Parathyroid adenoma (tissue), 2 donors: ENCODE data around the gene POC5.

ENCODE experiments used
- H2AFZ ChIP-seq: fragments of 300-600 bp; sonication (generic); one replicate; pipeline ENCODE4 v1.7.0; 2017; ENCODE audit warnings: antibody characterized with exemption, mild to moderate bottlenecking
- H3K27ac ChIP-seq: fragments of 300-600 bp; sonication (generic); one replicate; pipeline ENCODE4 v1.7.0; 2017
- H3K27me3 ChIP-seq: fragments of 300-600 bp; sonication (generic); one replicate; pipeline ENCODE4 v1.7.0; 2017; ENCODE audit warnings: low read length; ENCODE audit not compliant: control insufficient read depth, insufficient read depth
- H3K36me3 ChIP-seq: fragments of 300-600 bp; sonication (generic); one replicate; pipeline ENCODE4 v1.7.0; 2017; ENCODE audit warnings: low read length; ENCODE audit not compliant: control insufficient read depth, insufficient read depth
- H3K4me1 ChIP-seq: fragments of 300-600 bp; sonication (generic); one replicate; pipeline ENCODE4 v1.7.0; 2017; ENCODE audit warnings: control low read depth
- H3K4me2 ChIP-seq: fragments of 300-600 bp; sonication (generic); one replicate; pipeline ENCODE4 v1.7.0; 2017; ENCODE audit warnings: low read length
- H3K4me3 ChIP-seq: fragments of 300-600 bp; sonication (generic); one replicate; pipeline ENCODE4 v1.7.0; 2017; ENCODE audit warnings: low read depth, low read length
- H3K79me2 ChIP-seq: fragments of 300-600 bp; sonication (generic); one replicate; pipeline ENCODE4 v1.7.0; 2017; ENCODE audit warnings: control low read depth
- H3K9ac ChIP-seq: fragments of 300-600 bp; sonication (generic); one replicate; pipeline ENCODE4 v1.7.0; 2017; ENCODE audit warnings: mild to moderate bottlenecking
- H3K9me3 ChIP-seq: fragments of 300-600 bp; sonication (generic); one replicate; pipeline ENCODE4 v1.7.0; 2017; ENCODE audit warnings: low read length; ENCODE audit not compliant: control insufficient read depth
- TF ChIP-seq, protein P1 (sequence below): fragments of 300-600 bp; sonication (generic); IDR thresholded peaks from one replicate; pipeline ENCODE4 v1.7.0; 2017; ENCODE audit warnings: antibody characterized with exemption, mild to moderate bottlenecking
- donor health status: primary hyperparathyroidism.

POC5 gene

DNA sequence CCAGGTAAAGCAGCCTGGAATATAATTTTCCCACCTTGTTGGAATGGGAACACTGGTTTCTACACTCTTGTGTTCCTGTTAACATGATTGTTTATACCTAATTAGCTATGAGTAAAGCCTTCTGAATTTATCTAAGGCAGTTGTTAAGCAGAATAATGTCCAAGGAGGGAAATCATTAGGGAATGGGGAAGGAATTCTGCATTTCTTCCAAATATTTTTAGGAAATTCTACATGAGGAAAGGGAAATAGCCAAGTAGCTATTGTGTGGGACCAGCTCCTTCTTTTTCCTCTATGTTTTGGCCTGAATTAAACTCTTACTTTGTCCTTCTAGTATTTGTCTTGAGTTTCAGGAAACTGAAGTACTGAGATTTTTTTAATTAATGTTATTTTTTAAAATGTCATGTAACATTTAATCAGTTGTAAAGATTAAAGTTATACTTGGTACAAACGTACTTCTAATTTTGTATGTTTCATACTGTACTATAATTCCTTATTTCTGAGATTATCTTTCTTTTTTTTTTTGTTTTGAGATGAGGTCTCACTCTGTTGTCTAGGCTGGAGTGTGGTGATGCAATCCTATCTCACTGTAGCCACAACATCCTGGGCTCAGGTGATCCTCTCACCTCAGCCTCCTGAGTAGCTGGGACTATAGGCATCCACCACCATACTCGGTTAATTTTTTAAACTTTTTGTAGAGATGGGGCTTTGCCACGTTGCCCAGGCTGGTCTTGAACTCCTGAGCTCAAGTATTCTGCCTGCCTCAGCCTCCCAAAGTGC, 77.5 kb downstream of the POC5 start:
- Histone ChIP-seq H3K4me3 (no peak overlapping the region), H3K27me3 (no peaks in the 10 kb centered on the region), H3K4me1 (peaks cover under 1% of the 10 kb centered on the region), H3K36me3 (no peaks in the 10 kb centered on the region), H3K4me2 (no peak overlapping the region), H3K9me3 (no peaks in the 10 kb centered on the region), H3K9ac (no peak overlapping the region), H3K79me2 (no peaks in the 10 kb centered on the region), H2AFZ (no peak overlapping the region), H3K27ac (no peak overlapping the region)
- TF ChIP-seq, protein P1, sequence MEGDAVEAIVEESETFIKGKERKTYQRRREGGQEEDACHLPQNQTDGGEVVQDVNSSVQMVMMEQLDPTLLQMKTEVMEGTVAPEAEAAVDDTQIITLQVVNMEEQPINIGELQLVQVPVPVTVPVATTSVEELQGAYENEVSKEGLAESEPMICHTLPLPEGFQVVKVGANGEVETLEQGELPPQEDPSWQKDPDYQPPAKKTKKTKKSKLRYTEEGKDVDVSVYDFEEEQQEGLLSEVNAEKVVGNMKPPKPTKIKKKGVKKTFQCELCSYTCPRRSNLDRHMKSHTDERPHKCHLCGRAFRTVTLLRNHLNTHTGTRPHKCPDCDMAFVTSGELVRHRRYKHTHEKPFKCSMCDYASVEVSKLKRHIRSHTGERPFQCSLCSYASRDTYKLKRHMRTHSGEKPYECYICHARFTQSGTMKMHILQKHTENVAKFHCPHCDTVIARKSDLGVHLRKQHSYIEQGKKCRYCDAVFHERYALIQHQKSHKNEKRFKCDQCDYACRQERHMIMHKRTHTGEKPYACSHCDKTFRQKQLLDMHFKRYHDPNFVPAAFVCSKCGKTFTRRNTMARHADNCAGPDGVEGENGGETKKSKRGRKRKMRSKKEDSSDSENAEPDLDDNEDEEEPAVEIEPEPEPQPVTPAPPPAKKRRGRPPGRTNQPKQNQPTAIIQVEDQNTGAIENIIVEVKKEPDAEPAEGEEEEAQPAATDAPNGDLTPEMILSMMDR, result no peak

DNA sequence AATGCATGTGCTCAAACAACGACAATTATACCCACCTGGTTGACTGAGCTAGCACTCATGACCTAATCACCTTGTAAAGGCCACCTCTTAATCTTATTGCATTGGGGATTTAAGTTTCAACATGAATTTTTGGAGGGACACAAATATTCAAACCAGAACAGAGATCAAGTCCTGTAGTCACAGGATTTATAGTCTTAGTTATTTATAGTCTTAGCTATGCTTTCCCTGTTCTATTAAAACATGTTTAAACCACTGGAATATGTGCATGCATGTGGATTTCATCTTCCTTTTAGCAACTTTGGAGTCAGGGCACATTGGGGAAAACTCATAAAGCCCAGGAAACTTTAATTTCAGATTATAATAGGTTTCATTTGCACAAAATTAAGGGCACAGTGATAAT, 79.3 kb downstream of the POC5 start:
- H3K4me3 ChIP-seq, result no peak overlapping the region
- H3K27me3 ChIP-seq, result no peaks in the 10 kb centered on the region
- H3K4me1 ChIP-seq, result peaks cover 3% of the 10 kb centered on the region

GRCh38 chr5:75632321-75632720, 84.9 kb downstream of the POC5 start:
- TF ChIP-seq, protein P1, result no peak
- H3K4me3 ChIP-seq, result no peak overlapping the region

More for the DNA sequence above, 79.3 kb downstream of the POC5 start:
- no peaks in the 10 kb centered on the region for H3K36me3 ChIP-seq
- H3K9me3 ChIP-seq, result no peaks in the 10 kb centered on the region
- no peak overlapping the region for H2AFZ ChIP-seq
- no peak overlapping the region for H3K27ac ChIP-seq
- no peak overlapping the region for H3K9ac ChIP-seq
- no peak overlapping the region for H3K4me2 ChIP-seq
- TF ChIP-seq, protein P1, result no peak
- H3K79me2 ChIP-seq, result no peaks in the 10 kb centered on the region

GRCh38 chr5:75630875-75631274, 86.4 kb downstream of the POC5 start:
- TF ChIP-seq, protein P1, result no peak
- no peaks in the 10 kb centered on the region for H3K27me3 ChIP-seq
- H3K4me2 ChIP-seq, result no peak overlapping the region
- no peaks in the 10 kb centered on the region for H3K79me2 ChIP-seq
- no peaks in the 10 kb centered on the region for H3K36me3 ChIP-seq
- H3K9me3 ChIP-seq, result no peaks in the 10 kb centered on the region
- H3K9ac ChIP-seq, result no peak overlapping the region
- no peak overlapping the region for H2AFZ ChIP-seq
- peaks cover 7% of the 10 kb centered on the region for H3K4me1 ChIP-seq
- no peak overlapping the region for H3K4me3 ChIP-seq
- no peak overlapping the region for H3K27ac ChIP-seq

More at GRCh38 chr5:75632321-75632720, 84.9 kb downstream of the POC5 start:
- H3K4me1 ChIP-seq, result peaks cover 3% of the 10 kb centered on the region
- H3K27me3 ChIP-seq, result no peaks in the 10 kb centered on the region
- no peak overlapping the region for H3K4me2 ChIP-seq
- H2AFZ ChIP-seq, result no peak overlapping the region
- no peaks in the 10 kb centered on the region for H3K79me2 ChIP-seq
- no peaks in the 10 kb centered on the region for H3K9me3 ChIP-seq
- H3K9ac ChIP-seq, result no peak overlapping the region
- H3K36me3 ChIP-seq, result no peaks in the 10 kb centered on the region
- H3K27ac ChIP-seq, result no peak overlapping the region

GRCh38 chr5:75627801-75628200, 89.4 kb downstream of the POC5 start:
- Histone ChIP-seq H3K36me3 (no peaks in the 10 kb centered on the region), H3K79me2 (no peaks in the 10 kb centered on the region), H3K9ac (no peak overlapping the region), H3K4me2 (no peak overlapping the region), H3K27me3 (no peaks in the 10 kb centered on the region), H2AFZ (no peak overlapping the region), H3K4me3 (no peak overlapping the region), H3K27ac (no peak overlapping the region), H3K4me1 (peaks cover 4% of the 10 kb centered on the region), H3K9me3 (no peaks in the 10 kb centered on the region)
- TF ChIP-seq, protein P1, result no peak
